BJ (cell line): Measurements from ENCODE around the gene NANS. TPM values are rescaled to one million over a fixed set of nuclear protein-coding genes. Genes with fewer than 3 reads are reported as not detected.

Experiments
- CTCF ChIA-PET: fragments of 350-600 bp; formaldehyde crosslinking; extraction: SDS; loops from one replicate; lab custom pipeline; 2021; ENCODE audit warnings: antibody characterized with exemption, inconsistent platforms; lab: Yijun Ruan, JAX
- POLR2A ChIA-PET: fragments of 300-600 bp; sonication (Branson Sonifier 250); formaldehyde crosslinking; extraction: SDS; loops from one replicate; lab custom pipeline; 2021; ENCODE audit warnings: antibody characterized with exemption; lab: Charles Lee
- DNase-seq: peaks from one replicate; pipeline ENCODE4 v3.0.0-alpha.2; 2011; ENCODE audit warnings: low read depth
- H3K27me3 ChIP-seq: 2 replicates; pipeline ENCODE4 v1.6.0; 2011; ENCODE audit warnings: low read length; ENCODE audit not compliant: control insufficient read depth, insufficient read depth
- H3K36me3 ChIP-seq: 2 replicates; pipeline ENCODE4 v1.5.1; 2011; ENCODE audit warnings: low read length; ENCODE audit not compliant: control insufficient read depth, insufficient read depth
- H3K4me3 ChIP-seq: 2 replicates; pipeline ENCODE4 v1.5.1; 2011; ENCODE audit warnings: low read depth, mild to moderate bottlenecking, control low read depth, low read length
- CTCF ChIP-seq: IDR thresholded peaks from 2 replicates; pipeline ENCODE4 v1.5.1; 2011; ENCODE audit warnings: low read depth, mild to moderate bottlenecking, control low read depth, inconsistent platforms, low read length, moderate library complexity; ENCODE audit not compliant: insufficient read depth
- polyA minus RNA-seq: library from RNA; depleted of rRNA, polyadenylated mRNA; stranded (reverse); fragments of >200 nt; gene quantifications from 2 replicates; pipeline ENCODE4 v1.2.3, GENCODE V29; 2011; rRNA and poly(A)+ RNA removed
- polyA plus RNA-seq: library from polyadenylated mRNA; depleted of rRNA; stranded (reverse); fragments of >200 nt; gene quantifications from 2 replicates; pipeline ENCODE4 v1.2.3, GENCODE V29; 2011; rRNA removed

NANS gene
- polyA plus RNA-seq (142 TPM in 2 replicates), polyA minus RNA-seq (59.2 and 71.1 TPM in 2 replicates)

GRCh38 chr9:98056269-98057137 lies at the start of gene NANS:
Gene NANS (plus strand): TSS chr9:98056732. CDS start chr9:98056809, 77 bp downstream.
- DNase-seq = peak; percentile 66
- Histone ChIP-seq H3K36me3 (peaks cover 2% of the 10 kb centered on the region; the same call in 1 of the 2 replicates), H3K27me3 (no peaks in the 10 kb centered on the region), H3K4me3 (peak within 1 kb of the TSS; percentile 70)
- ChIA-PET CTCF (interaction anchor here (0.6 to 2.0 kb wide), 6 partner anchors 15 to 208 kb away, joined by 3 to 9 read pairs (median 4); no protein-coding TSS in a partner anchor), POLR2A (interaction anchor here (0.6 to 1.0 kb wide), 6 partner anchors 59 to 1418 kb away, joined by 3 to 28 read pairs (median 4); no protein-coding TSS in a partner anchor)
- TF ChIP-seq CTCF = peak; percentile 35; the same call in 1 of the 2 replicates

GRCh38 chr9:98007251-98007928 lies 49.1 kb upstream of the NANS start:
- no peak overlapping the region for H3K4me3 ChIP-seq
- peaks cover 12% of the 10 kb centered on the region for H3K36me3 ChIP-seq
- no peaks in the 10 kb centered on the region for H3K27me3 ChIP-seq
- POLR2A ChIA-PET = no interaction called here
- no peak for DNase-seq
- no peak for TF ChIP-seq CTCF
- CTCF ChIA-PET = interaction anchor here (0.8 to 1.8 kb wide), 4 partner anchors 11 to 67 kb away, joined by 3 to 6 read pairs (median 4); no protein-coding TSS in a partner anchor

- ChIA-PET CTCF (interaction anchor here (0.7 to 1.8 kb wide), 3 partner anchors 13 to 35 kb away, joined by 3 to 6 read pairs (median 4); no protein-coding TSS in a partner anchor), POLR2A (no interaction called here)
- DNase-seq = no peak
- no peak for TF ChIP-seq CTCF
- H3K27me3 ChIP-seq = no peaks in the 10 kb centered on the region
- no peak overlapping the region for H3K4me3 ChIP-seq
- H3K36me3 ChIP-seq = peaks cover 19% of the 10 kb centered on the region
Measured at GRCh38 chr9:98008764-98009163, 47.8 kb upstream of the NANS start.

GRCh38 chr9:98009437-98009836 lies 47.1 kb upstream of the NANS start:
- Histone ChIP-seq H3K4me3 (no peak overlapping the region), H3K36me3 (peaks cover 21% of the 10 kb centered on the region), H3K27me3 (no peaks in the 10 kb centered on the region)
- no peak for DNase-seq
- ChIA-PET POLR2A (no interaction called here), CTCF (interaction anchor here (1.8 kb wide), 1 partner anchor 25 kb away, joined by 6 read pairs; no protein-coding TSS in a partner anchor)
- TF ChIP-seq CTCF = no peak
